Measurements from ENCODE around the gene KLHL12. TPM values are rescaled to one million over a fixed set of nuclear protein-coding genes. Genes with fewer than 3 reads are reported as not detected.
A peak's percentile ranks its signal among the peaks of the same experiment; 100 is the strongest.

KLHL12 gene
- total and polyA plus RNA-seq, 4 experiments from 2014 or later = 24.2 to 27.1 (median 25.8) TPM

DNA sequence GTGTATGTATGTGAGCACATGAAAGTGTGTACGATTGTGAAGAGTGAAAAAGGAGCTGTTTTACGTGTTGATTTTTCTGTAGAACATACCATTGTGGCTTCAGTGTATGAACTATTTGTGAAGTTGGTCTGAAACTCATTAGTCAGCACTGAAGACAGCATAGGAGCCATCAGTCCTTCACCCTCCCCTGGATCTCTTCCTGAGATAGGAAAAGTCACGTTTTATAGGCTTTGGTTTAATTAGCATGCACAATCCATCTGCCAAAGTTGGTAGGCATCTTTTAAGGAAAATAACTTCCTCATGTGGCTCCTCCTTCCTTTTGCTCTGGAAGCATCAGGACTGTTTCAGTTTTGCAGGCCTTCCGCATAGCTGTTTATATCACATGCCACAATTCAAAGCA is 36.6 kb downstream of the KLHL12 start:
- H3K4me3 ChIP-seq (ENCODE audit: low read length in 2 of 2) = no peak overlapping the region
- H3K36me3 Mint-ChIP-seq = peaks cover 24 to 50% of the 10 kb centered on the region in 2 donors
- no peak overlapping the region for H3K4me3 Mint-ChIP-seq
- H3K27ac Mint-ChIP-seq = peak overlapping the region in 3 of 7 donors; percentile 25 to 98 (median 33)
- H3K4me1 Mint-ChIP-seq = peaks cover 13 to 24% (median 19%) of the 10 kb centered on the region in 4 donors
- H3K27me3 Mint-ChIP-seq = no peaks in the 10 kb centered on the region
- DNase-seq = no peak
- no peaks in the 10 kb centered on the region for H3K9me3 ChIP-seq (ENCODE audit: control insufficient read depth in 1 of 2, low read length in 2 of 2)
- H3K27me3 ChIP-seq (ENCODE audit: insufficient read depth, low read length) = no peaks in the 10 kb centered on the region
- ChIA-PET CTCF (ENCODE audit: partially characterized antibody) (interaction anchor here (1.0 kb wide), 1 partner anchor 139 kb away, joined by 3 read pairs; no protein-coding TSS in a partner anchor), POLR2A (ENCODE audit: partially characterized antibody) (interaction anchor here (3.1 kb wide), 1 partner anchor 116 kb away, joined by 20 read pairs; the partner anchor contains the start of gene TMEM183A)
- H3K9me3 Mint-ChIP-seq = no peaks in the 10 kb centered on the region
- H3K4me1 ChIP-seq (ENCODE audit: insufficient read depth, low read length) = peaks cover 21% of the 10 kb centered on the region
- no peak overlapping the region for H3K27ac ChIP-seq (ENCODE audit: low read depth, low read length)
- H3K36me3 ChIP-seq (ENCODE audit: insufficient read depth, low read length) = peaks cover 29% of the 10 kb centered on the region
- intact Hi-C loops (cut with micrococcal nuclease) = no loop called here

DNA sequence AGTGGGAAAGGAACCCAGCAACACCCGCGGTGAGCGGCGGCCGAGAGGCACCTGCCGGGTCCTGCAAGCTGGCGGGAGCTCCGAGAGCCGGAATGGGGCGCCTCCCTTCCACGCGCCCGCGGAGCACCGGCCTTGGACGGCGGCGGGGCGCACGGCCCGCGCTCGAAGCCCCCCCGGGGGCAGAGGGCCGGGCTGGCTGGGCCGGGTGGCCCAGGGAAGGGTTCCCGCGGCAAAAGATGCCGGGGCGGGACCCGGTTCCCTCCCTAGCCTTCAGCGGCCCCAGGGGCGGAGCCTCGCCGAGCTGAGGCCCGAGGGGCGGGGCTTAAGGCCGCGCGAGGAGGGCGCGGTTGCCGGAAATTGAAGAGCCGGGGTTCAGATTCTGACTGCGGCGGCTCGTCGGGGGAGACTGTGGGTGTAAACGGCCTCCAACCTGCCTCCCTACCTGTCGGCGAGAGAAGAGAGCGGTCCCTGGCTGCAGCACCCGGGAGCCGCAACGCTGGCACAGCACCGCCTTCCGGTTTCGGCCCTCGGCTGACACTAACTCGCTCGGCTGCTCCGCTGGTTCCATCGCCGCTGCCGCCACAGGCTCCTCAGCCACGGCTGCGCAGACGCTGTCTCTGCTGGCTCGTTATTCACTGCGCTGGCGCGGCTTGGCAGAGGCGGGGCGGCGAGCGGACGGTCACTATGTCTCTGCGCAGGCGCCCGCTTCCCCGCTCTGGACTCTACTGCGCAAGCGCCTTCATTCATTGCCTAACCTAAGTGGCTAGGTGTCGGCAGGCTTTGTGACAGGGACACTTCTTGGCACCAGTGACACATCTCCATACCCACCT is 38.3 kb downstream of the KLHL12 start, which contains the start of gene RABIF:
TSS of gene RABIF (minus strand) at position 619 of the 830 bp plus-strand sequence. CDS start at position 568, 51 bp downstream.
- Histone ChIP-seq H3K4me3 (ENCODE audit: low read length in 2 of 2) (peak within 1 kb of the TSS; percentile 93 to 95), H3K36me3 (ENCODE audit: insufficient read depth, low read length) (peaks cover 15% of the 10 kb centered on the region), H3K4me1 (ENCODE audit: insufficient read depth, low read length) (peaks cover 21% of the 10 kb centered on the region), H3K27me3 (ENCODE audit: insufficient read depth, low read length) (no peaks in the 10 kb centered on the region), H3K27ac (ENCODE audit: low read depth, low read length) (peak within 1 kb of the TSS; percentile 73), H3K9me3 (ENCODE audit: control insufficient read depth in 1 of 2, low read length in 2 of 2) (no peaks in the 10 kb centered on the region)
- Mint-ChIP-seq H3K9me3 (no peaks in the 10 kb centered on the region), H3K27ac (peak within 1 kb of the TSS; percentile 89 to 99 (median 97)), H3K36me3 (peaks cover 15 to 39% of the 10 kb centered on the region in 2 donors), H3K4me3 (peak within 1 kb of the TSS; percentile 93 to 99 (median 97)), H3K4me1 (peaks cover 13 to 38% (median 26%) of the 10 kb centered on the region in 4 donors), H3K27me3 (no peaks in the 10 kb centered on the region)
- CTCF ChIA-PET (ENCODE audit: partially characterized antibody) = interaction anchor here (1.2 to 4.8 kb wide), 2 partner anchors 8 to 111 kb away, joined by 3 to 13 read pairs; no protein-coding TSS in a partner anchor
- POLR2A ChIA-PET (ENCODE audit: partially characterized antibody) = interaction anchor here (0.5 to 3.1 kb wide), 23 partner anchors 12 to 1627 kb away, joined by 3 to 20 read pairs (median 4); partner anchors contain the start of genes CYB5R1, KDM5B, KLHL12 and MDM4
- intact Hi-C loops (cut with micrococcal nuclease) = loop anchor here (1.0 to 2.0 kb wide), 6 partner anchors 39 to 540 kb away; partner anchors contain the start of genes ADIPOR1, CYB5R1, KLHL12 and PCAT6
- DNase-seq = peak; percentile 95 to 97 (median 97)

DNA sequence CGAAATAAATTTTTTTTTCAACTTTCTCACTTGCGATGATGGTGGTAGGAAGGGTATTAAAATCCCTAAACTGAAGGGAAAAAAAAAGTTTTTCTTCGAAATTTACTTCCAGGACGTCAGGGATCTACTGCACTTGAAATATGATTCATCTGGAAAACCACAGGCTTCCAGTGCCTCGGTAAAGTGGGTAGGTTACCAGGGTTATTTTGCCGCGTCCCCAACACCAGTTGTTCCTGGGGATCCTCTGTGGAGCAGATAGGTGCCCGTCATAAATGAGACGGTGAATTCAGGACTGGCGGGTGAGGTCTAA is 38.9 kb downstream of the KLHL12 start:
- Histone ChIP-seq H3K27me3 (ENCODE audit: insufficient read depth, low read length) (no peaks in the 10 kb centered on the region), H3K4me1 (ENCODE audit: insufficient read depth, low read length) (peaks cover 21% of the 10 kb centered on the region), H3K27ac (ENCODE audit: low read depth, low read length) (peak overlapping the region; percentile 73), H3K9me3 (ENCODE audit: control insufficient read depth in 1 of 2, low read length in 2 of 2) (no peaks in the 10 kb centered on the region), H3K36me3 (ENCODE audit: insufficient read depth, low read length) (peaks cover 9% of the 10 kb centered on the region), H3K4me3 (ENCODE audit: low read length in 2 of 2) (peak overlapping the region; percentile 93 to 95)
- intact Hi-C loops (cut with micrococcal nuclease) = loop anchor here (1.0 to 2.0 kb wide), 4 partner anchors 71 to 540 kb away; partner anchors contain the start of genes ADIPOR1, CYB5R1, PCAT6 and PPP1R12B
- DNase-seq = no peak
- Mint-ChIP-seq H3K36me3 (peaks cover 11 to 35% of the 10 kb centered on the region in 2 donors), H3K9me3 (no peaks in the 10 kb centered on the region), H3K27ac (peak overlapping the region; percentile 82 to 95 (median 91)), H3K27me3 (no peaks in the 10 kb centered on the region), H3K4me3 (peak overlapping the region; percentile 86 to 92 (median 89)), H3K4me1 (peaks cover 18 to 44% (median 30%) of the 10 kb centered on the region in 4 donors)
- CTCF ChIA-PET (ENCODE audit: partially characterized antibody) = interaction anchor here (1.2 to 4.8 kb wide), 2 partner anchors 8 to 111 kb away, joined by 3 to 13 read pairs; no protein-coding TSS in a partner anchor
- POLR2A ChIA-PET (ENCODE audit: partially characterized antibody) = interaction anchor here (0.5 to 3.1 kb wide), 22 partner anchors 11 to 1628 kb away, joined by 3 to 20 read pairs (median 4); partner anchors contain the start of genes CYB5R1, KDM5B, KLHL12 and MDM4

DNA sequence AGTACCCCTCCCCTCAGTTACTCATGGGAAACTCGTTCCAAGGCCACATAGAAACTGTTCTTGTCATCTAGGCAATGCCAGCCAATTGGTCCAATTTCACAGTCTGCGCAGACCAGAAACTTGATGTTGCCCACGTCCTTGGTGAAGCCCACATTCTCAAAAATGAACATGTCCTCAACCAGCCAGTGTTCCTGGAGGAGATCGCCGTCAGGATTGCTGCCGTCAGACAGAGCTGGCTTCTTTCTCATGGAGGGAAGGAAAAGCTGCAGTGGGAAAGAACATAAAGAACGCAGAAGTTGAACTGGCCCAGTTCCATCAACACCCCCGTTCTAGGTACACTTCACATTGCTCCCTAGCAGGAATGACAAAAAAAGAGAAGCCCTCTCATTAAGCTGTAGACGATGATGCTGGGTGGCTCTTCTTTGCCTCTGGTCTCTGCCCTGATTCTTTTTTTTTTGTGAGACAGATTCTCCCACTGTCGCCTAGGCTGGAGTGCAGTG is 46.0 kb downstream of the KLHL12 start:
- H3K27ac Mint-ChIP-seq = no peak overlapping the region
- intact Hi-C loops (cut with micrococcal nuclease) = no loop called here
- POLR2A ChIA-PET (ENCODE audit: partially characterized antibody) = interaction anchor here (2.0 kb wide), 1 partner anchor 70 kb away, joined by 6 read pairs; the partner anchor contains the start of gene PCAT6

DNA sequence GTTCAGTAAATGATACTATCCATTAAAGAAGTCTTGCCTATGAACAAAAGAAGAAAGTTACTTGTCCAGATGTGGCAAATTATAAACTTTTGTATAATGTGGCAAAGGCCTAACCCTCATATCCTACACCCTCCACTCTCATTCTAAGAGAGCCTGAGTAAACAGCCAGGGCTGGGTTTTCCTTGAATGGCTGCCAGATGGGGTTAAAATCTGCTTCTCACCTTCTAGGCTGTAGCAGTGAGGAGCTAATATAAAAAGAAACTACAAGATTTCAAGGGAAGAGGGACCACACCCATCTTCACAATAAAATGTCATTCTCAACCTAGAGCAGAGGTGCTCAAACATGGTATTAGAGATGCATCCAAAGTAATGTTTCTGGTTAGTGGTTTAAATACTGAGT is 47.0 kb downstream of the KLHL12 start:
- no peak overlapping the region for H3K4me3 Mint-ChIP-seq
- intact Hi-C loops (cut with micrococcal nuclease) = no loop called here
- H3K36me3 Mint-ChIP-seq = peaks cover 20 to 47% of the 10 kb centered on the region in 2 donors
- Histone ChIP-seq H3K27me3 (ENCODE audit: insufficient read depth, low read length) (no peaks in the 10 kb centered on the region), H3K27ac (ENCODE audit: low read depth, low read length) (no peak overlapping the region), H3K36me3 (ENCODE audit: insufficient read depth, low read length) (peaks cover 28% of the 10 kb centered on the region), H3K9me3 (ENCODE audit: control insufficient read depth in 1 of 2, low read length in 2 of 2) (no peaks in the 10 kb centered on the region), H3K4me1 (ENCODE audit: insufficient read depth, low read length) (no peaks in the 10 kb centered on the region), H3K4me3 (ENCODE audit: low read length in 2 of 2) (no peak overlapping the region)
- CTCF ChIA-PET (ENCODE audit: partially characterized antibody) = no interaction called here
- H3K27me3 Mint-ChIP-seq = no peaks in the 10 kb centered on the region
- POLR2A ChIA-PET (ENCODE audit: partially characterized antibody) = no interaction called here
- H3K27ac Mint-ChIP-seq = no peak overlapping the region
- no peak for DNase-seq
- H3K4me1 Mint-ChIP-seq = peaks cover 9 to 29% (median 16%) of the 10 kb centered on the region in 4 donors
- no peaks in the 10 kb centered on the region for H3K9me3 Mint-ChIP-seq

More for the DNA sequence above, 46.0 kb downstream of the KLHL12 start:
- H3K9me3 Mint-ChIP-seq = no peaks in the 10 kb centered on the region
- peaks cover 28% of the 10 kb centered on the region for H3K36me3 ChIP-seq (ENCODE audit: insufficient read depth, low read length)
- H3K4me3 Mint-ChIP-seq = no peak overlapping the region
- peaks cover 20 to 47% of the 10 kb centered on the region in 2 donors for H3K36me3 Mint-ChIP-seq
- DNase-seq = no peak
- H3K4me1 ChIP-seq (ENCODE audit: insufficient read depth, low read length) = no peaks in the 10 kb centered on the region
- no peak overlapping the region for H3K4me3 ChIP-seq (ENCODE audit: low read length in 2 of 2)
- H3K27me3 Mint-ChIP-seq = no peaks in the 10 kb centered on the region
- CTCF ChIA-PET (ENCODE audit: partially characterized antibody) = no interaction called here
- no peaks in the 10 kb centered on the region for H3K27me3 ChIP-seq (ENCODE audit: insufficient read depth, low read length)
- H3K27ac ChIP-seq (ENCODE audit: low read depth, low read length) = no peak overlapping the region
- no peaks in the 10 kb centered on the region for H3K9me3 ChIP-seq (ENCODE audit: control insufficient read depth in 1 of 2, low read length in 2 of 2)
- H3K4me1 Mint-ChIP-seq = peaks cover 10 to 35% (median 19%) of the 10 kb centered on the region in 4 donors

DNA sequence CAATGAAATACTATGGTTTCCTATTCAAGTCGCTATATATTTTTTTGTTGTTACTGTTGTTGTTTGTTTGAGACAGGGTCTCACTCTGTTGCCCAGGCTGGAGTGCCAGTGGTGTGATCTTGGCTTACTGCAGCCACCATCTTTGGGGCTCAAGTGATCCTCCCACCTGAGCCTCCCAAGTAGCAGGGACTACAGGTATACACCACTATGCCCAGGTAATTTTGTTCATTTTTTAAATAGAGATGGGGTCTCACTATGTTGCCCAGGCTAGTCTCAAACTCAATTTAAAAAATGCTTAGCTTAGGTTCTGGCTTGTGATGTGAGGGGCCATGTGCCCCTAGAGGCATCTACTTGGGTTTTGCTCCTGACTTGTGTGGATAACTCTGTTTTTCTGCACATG is 47.9 kb downstream of the KLHL12 start:
- H3K9me3 Mint-ChIP-seq = no peaks in the 10 kb centered on the region
- no peak overlapping the region for H3K4me3 ChIP-seq (ENCODE audit: low read length in 2 of 2)
- CTCF ChIA-PET (ENCODE audit: partially characterized antibody) = no interaction called here
- no peaks in the 10 kb centered on the region for H3K27me3 Mint-ChIP-seq
- H3K36me3 ChIP-seq (ENCODE audit: insufficient read depth, low read length) = peaks cover 28% of the 10 kb centered on the region
- H3K4me1 Mint-ChIP-seq = peaks cover 9 to 20% (median 13%) of the 10 kb centered on the region in 4 donors
- intact Hi-C loops (cut with micrococcal nuclease) = no loop called here
- no peak for DNase-seq
- no peak overlapping the region for H3K27ac ChIP-seq (ENCODE audit: low read depth, low read length)
- H3K36me3 Mint-ChIP-seq = peaks cover 20 to 47% of the 10 kb centered on the region in 2 donors
- no peak overlapping the region for H3K4me3 Mint-ChIP-seq
- POLR2A ChIA-PET (ENCODE audit: partially characterized antibody) = no interaction called here
- H3K4me1 ChIP-seq (ENCODE audit: insufficient read depth, low read length) = no peaks in the 10 kb centered on the region
- H3K27ac Mint-ChIP-seq = no peak overlapping the region
- no peaks in the 10 kb centered on the region for H3K27me3 ChIP-seq (ENCODE audit: insufficient read depth, low read length)
- H3K9me3 ChIP-seq (ENCODE audit: control insufficient read depth in 1 of 2, low read length in 2 of 2) = no peaks in the 10 kb centered on the region

DNA sequence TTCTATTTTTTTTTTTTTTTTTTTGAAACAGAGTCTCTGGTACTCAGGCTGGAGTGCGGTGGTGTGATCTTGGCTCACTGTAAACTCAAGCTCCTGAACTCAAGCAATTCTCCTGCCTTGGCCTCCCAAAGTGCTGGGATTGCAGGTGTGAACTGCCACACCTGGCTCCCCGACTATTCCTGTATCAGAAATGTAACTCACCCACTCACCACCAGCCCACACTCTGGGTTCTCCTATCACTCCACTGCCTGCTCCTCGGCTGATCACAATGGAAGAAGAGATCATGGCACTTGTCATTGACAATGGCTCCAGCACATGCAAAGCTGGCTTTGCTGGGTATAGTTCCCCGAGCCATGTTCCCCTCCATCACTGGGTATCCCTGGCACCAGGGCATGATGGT is 54.0 kb downstream of the KLHL12 start:
- H3K27me3 ChIP-seq (ENCODE audit: insufficient read depth, low read length) = no peaks in the 10 kb centered on the region
- CTCF ChIA-PET (ENCODE audit: partially characterized antibody) = no interaction called here
- intact Hi-C loops (cut with micrococcal nuclease) = no loop called here
- peaks cover 0 to 1% of the 10 kb centered on the region in 2 donors for H3K27me3 Mint-ChIP-seq
- no peak overlapping the region for H3K27ac ChIP-seq (ENCODE audit: low read depth, low read length)
- no peaks in the 10 kb centered on the region for H3K4me1 ChIP-seq (ENCODE audit: insufficient read depth, low read length)
- POLR2A ChIA-PET (ENCODE audit: partially characterized antibody) = interaction anchor here (1.6 kb wide), 1 partner anchor 16 kb away, joined by 5 read pairs; the partner anchor contains the start of gene RABIF
- H3K36me3 Mint-ChIP-seq = peaks cover 0 to 4% of the 10 kb centered on the region in 2 donors
- H3K4me1 Mint-ChIP-seq = no peaks in the 10 kb centered on the region
- H3K27ac Mint-ChIP-seq = no peak overlapping the region
- H3K9me3 Mint-ChIP-seq = no peaks in the 10 kb centered on the region
- no peak overlapping the region for H3K4me3 Mint-ChIP-seq
- DNase-seq = no peak
- no peaks in the 10 kb centered on the region for H3K36me3 ChIP-seq (ENCODE audit: insufficient read depth, low read length)
- H3K4me3 ChIP-seq (ENCODE audit: low read length in 2 of 2) = no peak overlapping the region
- no peaks in the 10 kb centered on the region for H3K9me3 ChIP-seq (ENCODE audit: control insufficient read depth in 1 of 2, low read length in 2 of 2)
